Stimulated activated CD4-positive, alpha-beta T cell treated with anti-CD3 and anti-CD28 coated beads, Interleukin-1b, Interleukin-23, amount 100 ng/mL, for 48 hours (primary cell): ENCODE measurements around the gene FHIT.

Experiments used
- DNase-seq: peaks from one replicate; pipeline ENCODE4 v3.0.0-alpha.2; 2020

The FHIT gene

GRCh38 chr3:59800481-59800880, 1450.8 kb downstream of the FHIT start:
- DNase-seq: no peak

GRCh38 chr3:59798372-59799086, 1452.7 kb downstream of the FHIT start:
- DNase-seq: no peak

GRCh38 chr3:59797533-59797932, 1453.7 kb downstream of the FHIT start:
- DNase-seq: no peak

GRCh38 chr3:59796456-59796855, 1454.8 kb downstream of the FHIT start:
- DNase-seq: no peak

- DNase-seq: no peak
Measured at GRCh38 chr3:59795756-59796155, 1455.5 kb downstream of the FHIT start.

- DNase-seq: no peak
Measured at GRCh38 chr3:59793976-59794375, 1457.3 kb downstream of the FHIT start.

- no peak for DNase-seq
Measured at GRCh38 chr3:59791774-59792308, 1459.4 kb downstream of the FHIT start.

GRCh38 chr3:59790241-59790640, 1461.0 kb downstream of the FHIT start:
- DNase-seq: no peak

- DNase-seq: no peak
Measured at GRCh38 chr3:59788801-59789200, 1462.5 kb downstream of the FHIT start.

- DNase-seq: no peak
Measured at GRCh38 chr3:59788133-59788532, 1463.1 kb downstream of the FHIT start.

- no peak for DNase-seq
Measured at GRCh38 chr3:59786374-59786773, 1464.9 kb downstream of the FHIT start.

- DNase-seq: no peak
Measured at GRCh38 chr3:59784164-59784563, 1467.1 kb downstream of the FHIT start.

GRCh38 chr3:59783468-59783988, 1467.7 kb downstream of the FHIT start:
- peak; percentile 42 for DNase-seq

- DNase-seq: no peak
Measured at GRCh38 chr3:59782664-59783063, 1468.6 kb downstream of the FHIT start.

- no peak for DNase-seq
Measured at GRCh38 chr3:59780209-59780608, 1471.0 kb downstream of the FHIT start.

- DNase-seq: no peak
Measured at GRCh38 chr3:59779260-59779659, 1472.0 kb downstream of the FHIT start.

- no peak for DNase-seq
Measured at GRCh38 chr3:59777667-59778077, 1473.6 kb downstream of the FHIT start.

- no peak for DNase-seq
Measured at GRCh38 chr3:59777066-59777465, 1474.2 kb downstream of the FHIT start.

- no peak for DNase-seq
Measured at GRCh38 chr3:59775761-59776325, 1475.4 kb downstream of the FHIT start.

- DNase-seq: no peak
Measured at GRCh38 chr3:59775106-59775505, 1476.1 kb downstream of the FHIT start.

- DNase-seq: no peak
Measured at GRCh38 chr3:59774634-59775033, 1476.6 kb downstream of the FHIT start.

- DNase-seq: no peak
Measured at GRCh38 chr3:59774000-59774399, 1477.3 kb downstream of the FHIT start.

- DNase-seq: peak; percentile 52
Measured at GRCh38 chr3:59772416-59773408, 1478.5 kb downstream of the FHIT start.
